ENCODE data around the gene PGD. TPM values are rescaled to one million over a fixed set of nuclear protein-coding genes. Genes with fewer than 3 reads are reported as not detected.
"Not testable (repeated sequence)": the region's sequence is repeated elsewhere in the genome, so short reads cannot be mapped to it uniquely, and the experiment has no call there.

PGD gene
- total RNA-seq, 4 donors from 2014 or later = 153 to 357 (median 196) TPM

DNA sequence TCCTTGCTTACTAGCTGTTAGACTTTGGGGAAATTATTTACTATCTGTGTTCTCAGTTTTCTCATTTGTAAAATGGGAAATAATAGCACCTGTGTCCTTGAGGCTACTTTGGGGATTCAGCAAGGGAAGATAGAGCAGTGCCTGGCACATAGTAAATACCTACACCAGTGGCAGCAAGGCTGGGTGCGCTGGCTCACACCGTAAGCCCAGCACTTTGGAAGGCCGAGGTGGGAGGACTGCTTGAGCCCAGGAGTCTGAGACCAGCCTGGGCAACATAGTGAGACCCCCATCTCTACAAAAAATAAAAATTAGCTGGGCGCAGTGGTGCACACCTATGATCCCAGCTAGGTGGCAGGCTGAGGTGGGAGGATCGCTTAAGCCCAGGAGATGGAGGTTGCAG, 22.8 kb downstream of the PGD start:
- no peaks in the 10 kb centered on the region for H3K4me1 ChIP-seq
- no peak for DNase-seq
- intact Hi-C loops (cut with DNase I) = no loop called here
- H3K27ac ChIP-seq = no peak overlapping the region
- no peak overlapping the region for H3K4me3 ChIP-seq (replicated peaks in 1 of 3)
- no peaks in the 10 kb centered on the region for H3K9me3 ChIP-seq
- TF ChIP-seq POLR2A (IDR thresholded peaks at IDR 0.05) = no peak
- TF ChIP-seq, protein P1, sequence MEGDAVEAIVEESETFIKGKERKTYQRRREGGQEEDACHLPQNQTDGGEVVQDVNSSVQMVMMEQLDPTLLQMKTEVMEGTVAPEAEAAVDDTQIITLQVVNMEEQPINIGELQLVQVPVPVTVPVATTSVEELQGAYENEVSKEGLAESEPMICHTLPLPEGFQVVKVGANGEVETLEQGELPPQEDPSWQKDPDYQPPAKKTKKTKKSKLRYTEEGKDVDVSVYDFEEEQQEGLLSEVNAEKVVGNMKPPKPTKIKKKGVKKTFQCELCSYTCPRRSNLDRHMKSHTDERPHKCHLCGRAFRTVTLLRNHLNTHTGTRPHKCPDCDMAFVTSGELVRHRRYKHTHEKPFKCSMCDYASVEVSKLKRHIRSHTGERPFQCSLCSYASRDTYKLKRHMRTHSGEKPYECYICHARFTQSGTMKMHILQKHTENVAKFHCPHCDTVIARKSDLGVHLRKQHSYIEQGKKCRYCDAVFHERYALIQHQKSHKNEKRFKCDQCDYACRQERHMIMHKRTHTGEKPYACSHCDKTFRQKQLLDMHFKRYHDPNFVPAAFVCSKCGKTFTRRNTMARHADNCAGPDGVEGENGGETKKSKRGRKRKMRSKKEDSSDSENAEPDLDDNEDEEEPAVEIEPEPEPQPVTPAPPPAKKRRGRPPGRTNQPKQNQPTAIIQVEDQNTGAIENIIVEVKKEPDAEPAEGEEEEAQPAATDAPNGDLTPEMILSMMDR (IDR thresholded peaks at IDR 0.05) = no peak
- WGBS, 2 donors = 95% methylated on average over 5 of the region's 5 CpGs
- peaks cover 30 to 33% of the 10 kb centered on the region in 2 donors for H3K36me3 ChIP-seq
- no peaks in the 10 kb centered on the region for H3K27me3 ChIP-seq

DNA sequence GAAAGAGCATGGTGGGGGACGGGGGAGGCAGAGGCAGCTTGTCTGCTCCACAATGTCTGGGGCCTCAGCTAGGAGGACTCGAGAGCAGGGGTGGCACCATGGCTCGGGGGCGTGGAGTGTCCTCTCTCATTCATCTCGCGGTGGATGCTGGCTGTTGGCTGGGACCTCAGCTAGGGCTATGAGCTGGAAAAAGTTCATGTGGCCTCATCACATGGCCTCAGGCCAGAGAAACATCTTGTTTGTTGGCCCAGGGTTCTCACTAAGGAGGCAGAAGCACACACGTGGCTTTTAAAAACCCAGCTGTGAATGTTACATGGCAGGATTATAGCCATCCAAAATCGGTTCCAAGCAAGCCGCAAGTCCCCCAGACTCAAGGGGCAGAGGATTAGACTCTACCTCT, 25.2 kb downstream of the PGD start:
- TF ChIP-seq, protein P1 (IDR thresholded peaks at IDR 0.05) = no peak
- TF ChIP-seq POLR2A (IDR thresholded peaks at IDR 0.05) = no peak
- WGBS, 2 donors = 54 to 78% methylated on average over 8 to 9 of the region's 9 CpGs
- intact Hi-C loops (cut with DNase I) = no loop called here
- H3K9me3 ChIP-seq = no peaks in the 10 kb centered on the region
- no peak for DNase-seq
- H3K27ac ChIP-seq = no peak overlapping the region
- no peaks in the 10 kb centered on the region for H3K27me3 ChIP-seq
- peaks cover 9 to 11% of the 10 kb centered on the region in 2 donors for H3K36me3 ChIP-seq
- no peaks in the 10 kb centered on the region for H3K4me1 ChIP-seq
- no peak overlapping the region for H3K4me3 ChIP-seq (replicated peaks in 1 of 3)

DNA sequence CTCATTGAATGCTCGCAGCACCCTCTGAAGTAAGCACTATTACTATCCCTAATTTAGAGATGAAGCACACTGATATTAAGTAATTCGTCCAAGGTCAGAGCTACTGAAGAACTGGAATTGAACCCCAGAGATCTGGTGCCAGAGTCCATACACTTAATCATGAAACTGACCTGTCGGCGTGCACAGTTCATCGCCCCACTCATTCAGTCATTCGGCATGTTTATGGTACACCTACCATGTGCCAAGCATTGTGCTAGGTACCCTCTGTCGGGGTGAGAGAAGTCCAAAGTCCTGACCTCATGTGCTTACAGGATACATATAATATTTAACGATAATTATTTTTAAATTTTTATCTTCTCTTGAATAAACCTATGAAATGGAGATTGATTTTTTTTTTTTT, 25.8 kb downstream of the PGD start:
- intact Hi-C loops (cut with DNase I) = loop anchor here (5.0 kb wide), 1 partner anchor 47 kb away; no protein-coding TSS in a partner anchor
- TF ChIP-seq, protein P1 (IDR thresholded peaks at IDR 0.05) = no peak
- TF ChIP-seq POLR2A (IDR thresholded peaks at IDR 0.05) = no peak
- H3K36me3 ChIP-seq = peaks cover 4 to 5% of the 10 kb centered on the region in 2 donors
- H3K27ac ChIP-seq = no peak overlapping the region
- H3K27me3 ChIP-seq = no peaks in the 10 kb centered on the region
- H3K4me1 ChIP-seq = no peaks in the 10 kb centered on the region
- H3K4me3 ChIP-seq (replicated peaks in 1 of 3) = no peak overlapping the region
- WGBS, 2 donors = 87 to 93% methylated on average over 8 of the region's 8 CpGs
- no peak for DNase-seq
- no peaks in the 10 kb centered on the region for H3K9me3 ChIP-seq

DNA sequence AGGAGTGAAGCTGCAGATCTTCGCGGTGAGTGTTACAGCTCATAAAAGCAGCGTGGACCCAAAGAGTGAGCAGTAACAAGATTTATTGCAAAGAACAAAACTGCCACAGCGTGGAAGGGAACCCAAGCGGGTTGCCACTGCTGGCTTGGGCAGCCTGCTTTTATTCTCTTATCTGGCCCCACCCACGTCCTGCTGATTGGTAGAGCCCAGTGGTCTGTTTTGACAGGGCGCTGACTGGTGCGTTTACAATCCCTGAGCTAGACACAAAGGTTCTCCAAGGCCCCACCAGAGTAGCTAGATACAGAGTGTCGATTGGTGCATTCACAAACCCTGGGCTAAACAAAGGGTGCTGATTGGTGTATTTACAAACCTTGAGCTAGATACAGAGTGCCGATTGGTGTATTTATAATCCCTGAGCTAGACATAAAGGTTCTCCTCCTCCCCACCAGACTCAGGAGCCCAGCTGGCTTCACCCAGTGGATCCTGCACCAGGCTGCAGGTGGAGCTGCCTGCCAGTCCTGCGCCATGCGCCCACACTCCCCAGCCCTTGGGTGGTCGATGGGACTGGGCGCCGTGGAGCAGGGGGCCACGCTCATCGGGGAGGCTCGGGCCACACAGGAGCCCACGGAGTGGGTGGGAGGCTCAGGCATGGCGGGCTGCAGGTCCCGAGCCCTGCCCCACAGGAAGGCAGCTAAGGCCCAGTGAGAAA, 27.1 kb downstream of the PGD start:
- not testable (repeated sequence) for H3K27ac ChIP-seq; H3K4me1 ChIP-seq; H3K4me3 ChIP-seq (replicated peaks in 1 of 3); H3K36me3 ChIP-seq; DNase-seq; H3K27me3 ChIP-seq; H3K9me3 ChIP-seq
- WGBS, 2 donors = 86 to 88% methylated on average over 11 to 19 of the region's 21 CpGs
- intact Hi-C loops (cut with DNase I) = loop anchor here (5.0 kb wide), 1 partner anchor 49 kb away; no protein-coding TSS in a partner anchor

DNA sequence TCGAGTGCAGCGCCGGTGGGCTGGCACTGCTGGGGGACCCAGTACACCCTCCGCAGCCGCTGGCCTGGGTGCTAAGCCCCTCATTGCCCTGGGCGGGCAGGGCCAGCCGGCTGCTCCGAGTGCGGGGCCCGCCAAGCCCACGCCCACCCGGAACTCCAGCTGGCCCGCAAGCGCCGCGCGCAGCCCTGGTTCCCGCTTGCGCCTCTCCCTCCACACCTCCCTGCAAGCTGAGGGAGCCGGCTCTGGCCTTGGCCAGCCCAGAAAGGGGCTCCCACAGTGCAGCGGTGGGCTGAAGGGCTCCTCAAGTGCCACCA, 27.6 kb downstream of the PGD start:
- not testable (repeated sequence) for H3K4me1 ChIP-seq; H3K4me3 ChIP-seq (replicated peaks in 1 of 3); H3K27ac ChIP-seq; H3K36me3 ChIP-seq; DNase-seq; H3K27me3 ChIP-seq; H3K9me3 ChIP-seq
- intact Hi-C loops (cut with DNase I) = loop anchor here (5.0 kb wide), 1 partner anchor 49 kb away; no protein-coding TSS in a partner anchor
- WGBS, 2 donors = 98 to 100% methylated on average over 1 to 7 of the region's 21 CpGs

DNA sequence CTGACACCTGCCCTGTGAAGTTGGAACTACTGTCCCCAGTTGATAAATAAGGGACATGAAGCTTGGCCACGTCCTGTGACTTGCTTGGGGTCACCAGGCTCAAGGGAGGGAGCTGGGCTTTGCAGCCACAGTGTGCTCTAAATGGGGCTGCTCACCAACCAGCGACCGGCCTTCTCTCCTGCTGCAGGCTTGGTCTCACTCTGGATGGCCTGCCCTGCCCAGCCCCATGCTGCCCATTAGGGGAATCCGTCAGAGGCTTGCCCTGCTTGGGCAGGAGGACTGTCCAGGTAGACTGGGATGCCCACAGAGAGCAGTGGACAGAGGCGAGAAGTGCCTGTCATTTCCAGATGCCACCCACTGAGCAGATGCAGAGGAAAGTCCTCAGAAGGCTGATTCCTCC, 30.1 kb downstream of the PGD start:
- TF ChIP-seq, protein P1 (IDR thresholded peaks at IDR 0.05) = no peak
- TF ChIP-seq POLR2A (IDR thresholded peaks at IDR 0.05) = no peak
- DNase-seq = no peak
- Histone ChIP-seq H3K4me3 (replicated peaks in 1 of 3) (no peak overlapping the region), H3K27me3 (no peaks in the 10 kb centered on the region), H3K4me1 (peaks cover 8% of the 10 kb centered on the region in 2 donors), H3K27ac (no peak overlapping the region), H3K36me3 (no peaks in the 10 kb centered on the region), H3K9me3 (no peaks in the 10 kb centered on the region)
- intact Hi-C loops (cut with DNase I) = loop anchor here (5.0 kb wide), 1 partner anchor 52 kb away; no protein-coding TSS in a partner anchor
- WGBS, 2 donors = 63 to 95% methylated on average over 2 to 4 of the region's 5 CpGs

All from thyroid gland (tissue), 4 donors.